ENCODE data around the gene MICAL2.

The MICAL2 gene

DNA sequence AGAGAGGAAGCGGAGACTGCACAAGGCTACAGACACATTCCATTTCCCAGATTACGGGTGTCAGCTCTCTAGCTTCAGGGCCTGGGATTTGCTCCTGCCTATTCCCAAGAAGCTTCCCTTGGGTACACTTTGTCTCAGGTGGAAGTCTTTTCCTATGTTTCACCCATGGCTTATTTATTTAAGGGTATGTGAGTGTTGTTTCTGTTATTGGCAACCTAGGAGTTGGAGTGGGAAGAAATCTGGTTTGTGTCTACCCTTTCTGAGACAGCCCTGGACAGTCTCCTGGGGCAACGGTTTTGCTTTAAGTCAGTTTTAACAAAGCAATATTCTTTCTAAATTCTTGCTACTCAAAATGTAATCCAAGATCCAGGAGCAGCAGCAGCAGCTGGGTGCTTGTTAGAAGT is 127.0 kb downstream of the MICAL2 start:
- Histone ChIP-seq H3K9me3 (ENCODE audit: control extremely low read depth in 1 of 5, control insufficient read depth in 4 of 5, insufficient read depth in 2 of 5, low read depth in 1 of 5, low read length in 4 of 5) (no peaks in the 10 kb centered on the region), H3K4me3 (ENCODE audit: control insufficient read depth in 1 of 7, extremely low read depth in 1 of 7, insufficient read depth in 4 of 7, low read depth in 2 of 7, low read length in 6 of 7) (no peak overlapping the region), H3K36me3 (ENCODE audit: control insufficient read depth in 4 of 4, insufficient read depth in 4 of 4, low read length in 3 of 4) (no peaks in the 10 kb centered on the region), H3K4me1 (ENCODE audit: control extremely low read depth in 1 of 4, control insufficient read depth in 4 of 4, insufficient read depth in 4 of 4, low read length in 3 of 4) (peaks cover 6 to 53% (median 48%) of the 10 kb centered on the region in 4 experiments), H3K27me3 (replicated peaks in 2 of 5; ENCODE audit: control insufficient read depth in 4 of 5, insufficient read depth in 5 of 5, low read length in 4 of 5) (no peaks in the 10 kb centered on the region), H3K27ac (ENCODE audit: insufficient read depth in 1 of 2, low read depth in 1 of 2, low read length in 2 of 2, poor library complexity in 1 of 2, severe bottlenecking in 2 of 2) (no peak overlapping the region)
- CTCF ChIA-PET = interaction anchor here (0.8 to 9.2 kb wide), 25 partner anchors 9 to 193 kb away, joined by 3 to 86 read pairs (median 8); partner anchors contain the start of gene MICAL2
- DNase-seq = no peak
- 100% methylated on average over 2 of the region's 3 CpGs for WGBS (ENCODE audit: insufficient coverage)
- POLR2A ChIA-PET = interaction anchor here (0.9 kb wide), 1 partner anchor 151 kb away, joined by 3 read pairs; no protein-coding TSS in a partner anchor

DNA sequence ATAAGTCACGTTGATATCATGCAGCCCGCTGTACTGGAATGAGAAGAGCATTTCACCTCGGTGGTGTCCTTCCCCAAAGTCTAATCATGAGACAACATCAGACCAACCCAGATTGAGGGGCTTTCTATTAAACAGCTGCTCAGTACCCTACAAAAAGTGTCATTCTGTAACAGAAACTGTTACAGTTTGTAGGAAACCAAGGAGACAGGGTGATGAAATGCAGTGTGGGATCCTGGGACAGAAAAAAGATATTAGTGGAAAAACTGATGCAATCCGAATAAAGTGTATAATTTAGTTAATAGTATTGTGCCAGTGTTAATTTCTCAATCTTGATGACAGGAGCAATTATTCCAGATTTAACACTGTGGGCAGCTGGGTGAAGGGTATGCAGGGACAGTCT is 128.0 kb downstream of the MICAL2 start:
- Histone ChIP-seq H3K9me3 (ENCODE audit: control extremely low read depth in 1 of 5, control insufficient read depth in 4 of 5, insufficient read depth in 2 of 5, low read depth in 1 of 5, low read length in 4 of 5) (no peaks in the 10 kb centered on the region), H3K36me3 (ENCODE audit: control insufficient read depth in 4 of 4, insufficient read depth in 4 of 4, low read length in 3 of 4) (no peaks in the 10 kb centered on the region), H3K27me3 (replicated peaks in 2 of 5; ENCODE audit: control insufficient read depth in 4 of 5, insufficient read depth in 5 of 5, low read length in 4 of 5) (no peaks in the 10 kb centered on the region), H3K27ac (ENCODE audit: insufficient read depth in 1 of 2, low read depth in 1 of 2, low read length in 2 of 2, poor library complexity in 1 of 2, severe bottlenecking in 2 of 2) (no peak overlapping the region), H3K4me3 (ENCODE audit: control insufficient read depth in 1 of 7, extremely low read depth in 1 of 7, insufficient read depth in 4 of 7, low read depth in 2 of 7, low read length in 6 of 7) (no peak overlapping the region), H3K4me1 (ENCODE audit: control extremely low read depth in 1 of 4, control insufficient read depth in 4 of 4, insufficient read depth in 4 of 4, low read length in 3 of 4) (peaks cover 6 to 60% (median 56%) of the 10 kb centered on the region in 4 experiments)
- DNase-seq = no peak
- CTCF ChIA-PET = interaction anchor here (0.7 to 9.2 kb wide), 10 partner anchors 14 to 184 kb away, joined by 3 to 86 read pairs (median 6); partner anchors contain the start of gene MICAL2
- 100% methylated on average over 4 of the region's 4 CpGs for WGBS (ENCODE audit: insufficient coverage)
- POLR2A ChIA-PET = no interaction called here

DNA sequence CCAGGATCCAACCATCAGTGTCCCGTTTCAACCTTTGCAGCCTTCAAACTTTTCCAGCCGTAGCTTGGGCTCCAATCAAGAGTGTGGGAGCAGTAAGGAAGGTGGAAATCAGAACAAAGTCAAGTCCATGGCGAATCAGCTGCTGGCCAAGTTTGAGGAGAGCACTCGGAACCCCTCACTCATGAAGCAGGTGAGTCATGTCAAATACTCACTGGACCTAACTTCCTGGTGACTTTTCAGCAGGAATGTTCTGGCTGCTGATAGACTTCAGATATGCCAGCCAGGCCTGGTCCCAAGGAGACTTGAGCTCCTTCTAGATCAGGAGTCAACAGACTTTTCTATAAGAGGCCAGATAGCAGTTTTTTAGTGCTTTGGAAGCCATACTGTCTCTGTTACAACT is 129.0 kb downstream of the MICAL2 start:
- no peaks in the 10 kb centered on the region for H3K27me3 ChIP-seq (replicated peaks in 2 of 5; ENCODE audit: control insufficient read depth in 4 of 5, insufficient read depth in 5 of 5, low read length in 4 of 5)
- peaks cover 6 to 60% (median 56%) of the 10 kb centered on the region in 4 experiments for H3K4me1 ChIP-seq (ENCODE audit: control extremely low read depth in 1 of 4, control insufficient read depth in 4 of 4, insufficient read depth in 4 of 4, low read length in 3 of 4)
- no peak overlapping the region for H3K4me3 ChIP-seq (ENCODE audit: control insufficient read depth in 1 of 7, extremely low read depth in 1 of 7, insufficient read depth in 4 of 7, low read depth in 2 of 7, low read length in 6 of 7)
- ChIA-PET POLR2A (no interaction called here), CTCF (interaction anchor here (0.7 to 9.2 kb wide), 12 partner anchors 15 to 192 kb away, joined by 3 to 86 read pairs (median 6); partner anchors contain the start of gene MICAL2)
- peak overlapping the region in 1 of 2 experiments; percentile 39 for H3K27ac ChIP-seq (ENCODE audit: insufficient read depth in 1 of 2, low read depth in 1 of 2, low read length in 2 of 2, poor library complexity in 1 of 2, severe bottlenecking in 2 of 2)
- WGBS (ENCODE audit: insufficient coverage) = 95% methylated on average over 3 of the region's 4 CpGs
- no peak for DNase-seq
- H3K36me3 ChIP-seq (ENCODE audit: control insufficient read depth in 4 of 4, insufficient read depth in 4 of 4, low read length in 3 of 4) = no peaks in the 10 kb centered on the region
- H3K9me3 ChIP-seq (ENCODE audit: control extremely low read depth in 1 of 5, control insufficient read depth in 4 of 5, insufficient read depth in 2 of 5, low read depth in 1 of 5, low read length in 4 of 5) = no peaks in the 10 kb centered on the region

DNA sequence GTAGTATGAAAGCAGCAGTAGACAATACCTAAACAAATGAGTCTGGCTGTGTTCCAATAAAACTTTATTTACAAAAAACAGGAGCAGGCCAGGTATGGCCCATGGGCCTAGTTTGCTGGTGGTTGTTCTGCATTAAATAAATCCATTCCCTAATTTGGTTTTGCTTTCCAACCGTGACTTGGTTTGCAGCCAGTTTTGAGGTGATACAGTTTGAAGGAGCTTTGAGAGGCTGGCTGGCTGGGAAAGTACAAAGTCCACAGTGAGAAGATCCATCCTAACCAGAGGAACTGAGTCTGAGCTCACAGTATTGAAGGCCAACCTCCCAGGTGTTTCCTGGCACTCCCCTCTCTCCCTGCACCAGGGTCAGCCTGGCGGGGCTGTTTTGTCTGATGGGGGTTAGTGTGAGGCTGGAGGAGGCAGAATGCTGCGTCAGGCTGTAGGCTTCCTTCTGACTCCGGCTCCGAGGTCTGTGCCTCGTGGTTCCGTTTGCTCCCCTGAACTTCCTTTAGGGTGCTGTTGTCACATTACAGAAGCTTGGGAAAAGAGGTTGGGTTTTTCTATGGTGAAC is 129.5 kb downstream of the MICAL2 start:
- CTCF ChIA-PET = interaction anchor here (0.9 to 9.2 kb wide), 13 partner anchors 15 to 192 kb away, joined by 3 to 86 read pairs (median 4); partner anchors contain the start of gene MICAL2
- POLR2A ChIA-PET = interaction anchor here (0.6 to 0.9 kb wide), 2 partner anchors 15 to 49 kb away, joined by 4 to 7 read pairs; no protein-coding TSS in a partner anchor

DNA sequence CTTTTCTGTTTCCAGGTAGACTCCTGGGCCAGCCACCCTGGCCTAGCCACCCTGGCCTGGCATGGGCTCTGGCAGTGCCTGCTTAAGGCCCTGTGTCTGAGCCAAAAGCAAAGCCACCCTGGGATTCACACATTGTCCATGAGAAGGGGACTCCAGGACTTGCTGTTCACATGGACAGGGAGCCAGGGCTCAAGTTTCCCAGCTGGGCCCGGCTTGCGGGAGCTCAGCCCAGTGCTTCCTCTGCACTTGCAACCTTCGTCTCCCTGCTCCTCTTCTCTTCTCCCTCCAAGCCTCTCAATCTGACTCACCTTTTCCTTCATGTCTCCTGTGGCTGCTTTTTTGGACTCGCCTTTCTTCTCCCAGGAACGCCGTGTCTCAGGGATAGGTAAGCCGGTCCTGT is 130.3 kb downstream of the MICAL2 start:
- H3K36me3 ChIP-seq (ENCODE audit: control insufficient read depth in 4 of 4, insufficient read depth in 4 of 4, low read length in 3 of 4) = no peaks in the 10 kb centered on the region
- no peaks in the 10 kb centered on the region for H3K27me3 ChIP-seq (replicated peaks in 2 of 5; ENCODE audit: control insufficient read depth in 4 of 5, insufficient read depth in 5 of 5, low read length in 4 of 5)
- POLR2A ChIA-PET = interaction anchor here (0.6 to 0.9 kb wide), 2 partner anchors 16 to 50 kb away, joined by 4 to 7 read pairs; no protein-coding TSS in a partner anchor
- H3K9me3 ChIP-seq (ENCODE audit: control extremely low read depth in 1 of 5, control insufficient read depth in 4 of 5, insufficient read depth in 2 of 5, low read depth in 1 of 5, low read length in 4 of 5) = no peaks in the 10 kb centered on the region
- CTCF ChIA-PET = interaction anchor here (0.9 to 9.2 kb wide), 7 partner anchors 16 to 193 kb away, joined by 3 to 86 read pairs (median 10); no protein-coding TSS in a partner anchor
- peak overlapping the region in 1 of 7 experiments; percentile 25 for H3K4me3 ChIP-seq (ENCODE audit: control insufficient read depth in 1 of 7, extremely low read depth in 1 of 7, insufficient read depth in 4 of 7, low read depth in 2 of 7, low read length in 6 of 7)
- 95% methylated on average over 7 of the region's 7 CpGs for WGBS (ENCODE audit: insufficient coverage)
- DNase-seq = no peak
- H3K27ac ChIP-seq (ENCODE audit: insufficient read depth in 1 of 2, low read depth in 1 of 2, low read length in 2 of 2, poor library complexity in 1 of 2, severe bottlenecking in 2 of 2) = peak overlapping the region; percentile 2 to 39
- H3K4me1 ChIP-seq (ENCODE audit: control extremely low read depth in 1 of 4, control insufficient read depth in 4 of 4, insufficient read depth in 4 of 4, low read length in 3 of 4) = peaks cover 6 to 56% (median 52%) of the 10 kb centered on the region in 4 experiments

More for the DNA sequence above, 129.5 kb downstream of the MICAL2 start:
- Histone ChIP-seq H3K36me3 (ENCODE audit: control insufficient read depth in 4 of 4, insufficient read depth in 4 of 4, low read length in 3 of 4) (no peaks in the 10 kb centered on the region), H3K27me3 (replicated peaks in 2 of 5; ENCODE audit: control insufficient read depth in 4 of 5, insufficient read depth in 5 of 5, low read length in 4 of 5) (no peaks in the 10 kb centered on the region), H3K4me3 (ENCODE audit: control insufficient read depth in 1 of 7, extremely low read depth in 1 of 7, insufficient read depth in 4 of 7, low read depth in 2 of 7, low read length in 6 of 7) (peak overlapping the region in 1 of 7 experiments; percentile 8), H3K4me1 (ENCODE audit: control extremely low read depth in 1 of 4, control insufficient read depth in 4 of 4, insufficient read depth in 4 of 4, low read length in 3 of 4) (peaks cover 6 to 60% (median 56%) of the 10 kb centered on the region in 4 experiments), H3K9me3 (ENCODE audit: control extremely low read depth in 1 of 5, control insufficient read depth in 4 of 5, insufficient read depth in 2 of 5, low read depth in 1 of 5, low read length in 4 of 5) (no peaks in the 10 kb centered on the region), H3K27ac (ENCODE audit: insufficient read depth in 1 of 2, low read depth in 1 of 2, low read length in 2 of 2, poor library complexity in 1 of 2, severe bottlenecking in 2 of 2) (peak overlapping the region; percentile 2 to 39)
- DNase-seq = peak; percentile 52 to 87 (median 80)
- WGBS (ENCODE audit: insufficient coverage) = 8% methylated on average over 4 of the region's 7 CpGs

DNA sequence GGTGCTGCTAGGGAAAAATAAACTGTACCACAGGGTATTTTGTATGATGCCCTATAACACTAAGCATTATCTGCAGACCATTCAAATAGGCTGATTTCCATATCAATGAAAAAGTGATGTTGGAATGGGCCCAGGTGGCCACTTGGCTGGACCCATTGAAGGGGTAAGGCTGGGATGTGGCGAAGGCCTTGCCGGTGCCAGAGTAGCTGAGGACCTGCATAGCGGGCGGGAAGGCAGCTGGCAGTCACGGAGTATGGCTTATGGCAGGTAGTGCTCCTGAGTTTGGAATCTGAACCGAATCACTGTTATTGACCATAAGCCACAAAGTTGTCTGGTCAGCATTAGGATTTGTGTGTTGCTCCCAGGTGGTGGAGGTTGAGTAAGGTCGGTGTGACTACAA is 131.0 kb downstream of the MICAL2 start:
- DNase-seq = no peak
- H3K27me3 ChIP-seq (replicated peaks in 2 of 5; ENCODE audit: control insufficient read depth in 4 of 5, insufficient read depth in 5 of 5, low read length in 4 of 5) = no peaks in the 10 kb centered on the region
- H3K27ac ChIP-seq (ENCODE audit: insufficient read depth in 1 of 2, low read depth in 1 of 2, low read length in 2 of 2, poor library complexity in 1 of 2, severe bottlenecking in 2 of 2) = no peak overlapping the region
- H3K4me3 ChIP-seq (ENCODE audit: control insufficient read depth in 1 of 7, extremely low read depth in 1 of 7, insufficient read depth in 4 of 7, low read depth in 2 of 7, low read length in 6 of 7) = no peak overlapping the region
- ChIA-PET CTCF (interaction anchor here (8.9 to 9.2 kb wide), 2 partner anchors 17 to 154 kb away, joined by 41 to 86 read pairs; no protein-coding TSS in a partner anchor), POLR2A (no interaction called here)
- peaks cover 2 to 48% (median 44%) of the 10 kb centered on the region in 4 experiments for H3K4me1 ChIP-seq (ENCODE audit: control extremely low read depth in 1 of 4, control insufficient read depth in 4 of 4, insufficient read depth in 4 of 4, low read length in 3 of 4)
- no peaks in the 10 kb centered on the region for H3K36me3 ChIP-seq (ENCODE audit: control insufficient read depth in 4 of 4, insufficient read depth in 4 of 4, low read length in 3 of 4)
- whole genome bisulfite sequencing (ENCODE audit: insufficient coverage) = 99% methylated on average over 6 of the region's 7 CpGs
- no peaks in the 10 kb centered on the region for H3K9me3 ChIP-seq (ENCODE audit: control extremely low read depth in 1 of 5, control insufficient read depth in 4 of 5, insufficient read depth in 2 of 5, low read depth in 1 of 5, low read length in 4 of 5)

Data from common myeloid progenitor, CD34-positive (primary cell).